HG02588 (cell line): ENCODE data around the gene PCDHGA2.
"Not testable (repeated sequence)": the region's sequence is repeated elsewhere in the genome, so short reads cannot be mapped to it uniquely, and the experiment has no call there.

Experiments
- ATAC-seq: cut with Tn5 transposase; IDR thresholded peaks from one replicate; pipeline ENCODE4 v1.9.1; 2021; ENCODE audit warnings: mild to moderate bottlenecking, moderate library complexity; ENCODE audit not compliant: unreplicated experiment

PCDHGA2 gene

DNA sequence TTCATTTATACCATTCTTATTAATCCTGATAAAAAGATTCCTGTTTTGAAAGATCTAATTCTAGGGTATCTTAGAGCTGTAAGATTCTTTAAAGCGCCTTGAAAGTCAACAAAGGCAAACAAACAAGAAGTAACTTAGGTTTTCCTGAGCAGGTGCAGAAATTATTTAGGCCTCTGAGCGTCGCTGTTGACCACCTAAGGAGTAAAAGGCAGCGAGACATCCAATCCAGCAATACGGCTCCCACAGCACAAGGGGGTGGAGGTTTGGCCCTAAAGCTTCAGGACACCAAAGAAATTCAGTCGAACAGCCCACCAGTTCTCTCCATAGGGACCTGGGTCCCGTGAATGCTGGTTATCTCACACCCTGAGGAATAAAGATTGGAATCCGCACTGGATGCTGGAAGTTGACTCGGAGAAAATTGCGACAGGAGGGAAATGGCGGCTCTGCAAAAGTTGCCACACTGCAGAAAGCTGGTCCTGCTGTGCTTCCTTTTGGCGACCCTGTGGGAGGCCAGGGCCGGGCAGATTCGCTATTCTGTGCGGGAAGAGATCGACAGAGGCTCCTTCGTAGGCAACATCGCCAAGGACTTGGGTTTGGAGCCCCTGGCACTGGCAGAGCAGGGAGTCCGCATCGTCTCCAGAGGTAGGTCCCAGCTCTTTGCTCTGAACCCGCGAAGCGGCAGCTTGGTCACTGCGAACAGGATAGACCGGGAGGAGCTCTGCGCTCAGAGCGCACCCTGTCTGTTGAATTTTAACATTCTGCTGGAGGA is at the start of gene PCDHGA2:
Gene PCDHGA2 (plus strand): TSS at position 223 of the 769 bp plus-strand sequence.
- no peak for ATAC-seq

DNA sequence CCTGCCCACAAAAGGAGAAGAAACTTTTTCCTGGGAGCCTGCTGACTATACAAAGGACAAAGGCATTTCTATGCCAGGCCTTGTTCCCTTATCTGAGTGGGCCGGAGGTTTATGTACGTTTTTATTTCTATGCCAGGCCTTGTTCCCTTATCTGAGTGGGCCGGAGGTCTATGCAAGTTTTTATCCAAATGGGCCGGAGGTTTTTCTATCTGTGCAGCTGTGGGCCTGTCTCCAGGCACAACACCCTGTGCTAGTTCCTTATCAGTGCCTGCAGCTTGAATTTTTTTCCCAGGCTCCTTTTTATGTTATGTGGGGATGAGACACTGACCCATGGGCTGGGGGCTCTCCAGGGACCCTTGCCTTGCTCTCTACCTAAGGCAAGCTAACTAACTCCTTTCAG is 40.2 kb upstream of the PCDHGA2 start:
- no peak for ATAC-seq

DNA sequence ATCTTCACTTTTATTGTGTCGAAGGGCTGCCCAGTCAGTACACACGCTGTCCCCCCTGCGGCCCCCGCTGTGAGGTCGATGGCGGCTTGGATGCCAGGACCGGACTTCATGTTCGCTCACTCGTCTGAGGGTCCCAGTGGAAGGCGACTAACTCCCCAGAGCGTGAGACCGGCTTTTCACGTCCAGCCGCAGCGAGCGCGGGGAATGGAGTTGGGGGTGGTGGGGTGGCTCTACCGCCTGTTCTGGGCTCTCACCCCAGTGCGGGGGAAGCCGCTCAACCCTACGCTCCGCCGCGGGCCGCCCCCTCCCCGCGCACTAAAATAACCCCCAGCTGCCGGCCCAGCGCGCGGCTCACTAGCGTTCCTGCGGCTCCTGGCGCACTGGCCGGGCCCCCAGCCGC is 34.8 kb upstream of the PCDHGA2 start, which contains the start of gene SLC25A2:
Gene SLC25A2 (minus strand): TSS at position 294 of the 400 bp plus-strand sequence. CDS start 184 bp downstream, at position 110.
- ATAC-seq: no peak

DNA sequence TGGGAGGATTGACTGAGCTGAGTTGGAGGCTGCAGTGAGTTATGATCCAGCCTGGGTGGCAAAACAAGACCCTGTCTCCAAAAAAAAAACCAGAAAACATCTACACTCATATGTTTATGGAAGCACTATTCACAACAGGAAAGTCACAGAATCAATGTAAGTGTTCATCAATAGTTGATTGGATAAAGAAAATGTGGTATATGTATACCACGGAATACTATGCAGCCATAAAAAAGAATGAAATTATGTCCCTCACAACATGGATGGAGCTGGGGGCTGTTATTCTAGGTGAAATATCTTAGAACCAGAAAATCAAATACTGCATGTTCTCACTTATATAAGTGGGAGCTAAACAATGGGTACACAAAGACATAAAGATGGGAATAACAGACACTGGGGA is 31.9 kb upstream of the PCDHGA2 start:
- no peak for ATAC-seq

GRCh38 chr5:141313711-141314110 is 24.8 kb upstream of the PCDHGA2 start:
- ATAC-seq: no peak

DNA sequence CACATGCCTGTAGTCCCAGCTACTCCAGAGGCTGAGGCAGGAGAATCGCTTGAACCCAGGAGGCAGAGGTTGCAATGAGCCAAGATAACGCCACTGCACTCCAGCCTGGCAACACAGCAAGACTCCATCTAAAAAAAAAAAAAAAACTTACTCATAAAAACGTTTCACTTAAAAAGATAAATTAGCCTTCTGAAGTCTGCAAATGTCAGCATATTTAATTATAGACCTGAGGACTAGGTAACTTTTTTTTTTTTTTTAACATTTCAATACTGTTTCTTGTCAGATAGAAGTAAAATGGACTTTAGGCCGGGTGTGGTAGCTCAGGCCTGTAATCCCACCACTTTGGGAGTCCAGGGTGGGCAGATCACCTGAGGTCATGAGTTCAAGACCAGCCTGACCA is 21.6 kb upstream of the PCDHGA2 start:
- not testable (repeated sequence) for ATAC-seq

- ATAC-seq: no peak
These were observed 19.4 kb upstream of the PCDHGA2 start for GRCh38 chr5:141319202-141319601.

DNA sequence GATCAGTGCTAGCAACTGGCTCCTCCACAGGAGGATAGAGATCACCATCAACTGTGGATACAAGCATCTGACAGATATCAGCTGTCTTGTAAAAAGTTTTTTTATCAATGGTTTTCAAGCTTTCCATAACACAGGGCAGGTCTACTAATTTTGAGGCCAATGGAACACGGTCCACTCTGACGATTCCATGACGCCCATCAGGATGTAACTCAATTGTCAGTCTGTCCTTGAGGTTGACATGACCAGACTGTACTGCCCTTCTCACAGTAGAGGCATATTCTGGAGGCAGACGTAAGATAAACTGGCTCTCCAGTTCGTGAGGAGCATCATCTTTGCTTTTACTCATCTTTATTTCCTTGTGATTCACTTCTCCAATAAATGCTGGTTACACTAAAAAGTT is 18.9 kb upstream of the PCDHGA2 start:
- ATAC-seq: no peak

GRCh38 chr5:141320225-141321169 is 18.1 kb upstream of the PCDHGA2 start, which contains the start of gene TAF7:
Gene TAF7, minus strand, starts transcription at chr5:141320784. Its CDS starts 740 bp downstream, at chr5:141320044.
- peak; percentile 96 for ATAC-seq

DNA sequence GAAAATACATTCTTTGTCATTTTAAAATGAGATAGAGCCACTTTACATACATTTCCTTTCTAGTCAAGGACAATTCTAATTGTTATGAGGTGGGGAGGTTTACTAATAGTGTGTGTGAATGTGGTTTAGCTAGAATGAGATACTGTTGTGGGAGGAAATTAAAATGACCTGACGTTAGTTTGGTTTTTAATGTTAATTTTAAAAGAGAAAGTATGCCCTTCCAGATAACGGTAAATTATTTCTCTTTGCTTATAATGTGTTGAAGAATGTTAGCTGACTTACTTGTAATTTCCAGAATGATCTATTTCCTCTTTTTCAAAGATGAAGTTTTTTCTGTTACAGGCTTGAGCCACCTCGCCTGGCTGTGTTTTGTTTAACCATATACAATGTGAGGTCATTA is 16.3 kb upstream of the PCDHGA2 start:
- ATAC-seq: no peak

DNA sequence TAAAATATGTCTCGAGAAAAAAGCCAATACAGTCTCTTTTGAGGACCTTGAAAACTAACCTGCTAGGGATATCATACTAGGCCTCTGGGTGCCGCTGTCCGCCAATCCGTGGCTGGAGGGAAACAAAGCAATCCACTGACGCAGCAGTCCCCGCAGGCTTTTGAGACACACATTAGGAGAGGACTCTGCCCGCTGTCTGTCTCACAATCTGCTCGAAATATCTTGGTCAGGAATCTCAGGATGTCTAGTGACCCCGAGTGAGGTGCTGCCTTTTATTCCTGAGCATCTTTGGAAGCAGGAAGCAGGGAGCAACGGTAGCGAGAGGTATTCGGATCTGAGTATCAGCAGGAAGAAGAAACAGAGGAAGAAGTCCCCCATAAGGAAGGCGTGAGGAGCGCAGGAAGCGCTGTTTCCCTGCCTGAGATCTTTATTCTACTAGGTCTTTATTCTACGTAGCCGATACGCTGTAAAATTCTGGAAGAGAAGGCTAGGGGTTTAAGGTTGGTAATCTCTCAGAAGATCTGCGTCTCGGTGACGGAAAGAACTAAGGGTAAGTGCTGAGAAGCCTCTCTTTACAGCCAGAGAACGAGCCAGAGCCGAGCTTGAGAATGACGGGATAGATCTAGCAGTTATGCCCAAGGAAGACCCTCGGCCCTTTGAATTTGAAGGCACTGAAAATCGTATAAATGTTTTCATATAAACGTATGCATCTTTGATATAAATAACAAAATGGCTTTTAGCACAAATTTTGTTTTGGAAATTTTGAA is 12.3 kb upstream of the PCDHGA2 start:
- peak; percentile 86 for ATAC-seq

GRCh38 chr5:141328231-141328630 is 10.3 kb upstream of the PCDHGA2 start:
- no peak for ATAC-seq

DNA sequence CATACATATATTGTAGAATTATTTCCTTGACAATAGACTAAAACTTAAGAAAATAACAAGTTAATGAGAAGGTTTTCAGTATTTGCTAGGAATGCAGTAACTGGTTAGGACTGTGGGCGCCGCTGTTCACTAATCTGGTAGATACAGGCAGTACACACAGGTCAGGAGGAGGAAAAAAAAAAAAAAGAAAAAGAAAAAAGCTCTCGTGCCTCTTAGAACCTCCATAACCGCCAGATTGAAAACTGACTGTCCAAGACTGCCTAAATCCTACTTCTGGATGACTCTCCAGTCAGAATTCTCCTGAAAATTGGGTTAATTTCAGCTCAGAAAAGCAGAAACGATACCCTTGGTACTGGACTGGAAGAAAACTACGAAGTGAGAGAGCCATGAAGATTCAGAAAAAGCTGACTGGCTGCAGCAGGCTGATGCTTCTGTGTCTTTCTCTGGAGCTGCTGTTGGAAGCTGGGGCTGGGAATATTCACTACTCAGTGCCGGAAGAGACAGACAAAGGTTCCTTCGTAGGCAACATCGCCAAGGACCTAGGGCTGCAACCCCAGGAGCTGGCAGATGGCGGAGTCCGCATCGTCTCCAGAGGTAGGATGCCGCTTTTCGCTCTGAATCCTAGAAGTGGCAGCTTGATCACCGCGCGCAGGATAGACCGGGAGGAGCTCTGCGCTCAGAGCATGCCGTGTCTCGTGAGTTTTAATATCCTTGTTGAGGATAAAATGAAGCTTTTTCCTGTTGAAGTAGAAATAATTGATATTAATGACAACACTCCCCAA is 8.1 kb upstream of the PCDHGA2 start, which contains the start of gene PCDHGA1:
Gene PCDHGA1 (plus strand): TSS at position 216 of the 782 bp plus-strand sequence.
- no peak for ATAC-seq

GRCh38 chr5:141332571-141332970 is 6.0 kb upstream of the PCDHGA2 start:
- ATAC-seq: not testable (repeated sequence)

DNA sequence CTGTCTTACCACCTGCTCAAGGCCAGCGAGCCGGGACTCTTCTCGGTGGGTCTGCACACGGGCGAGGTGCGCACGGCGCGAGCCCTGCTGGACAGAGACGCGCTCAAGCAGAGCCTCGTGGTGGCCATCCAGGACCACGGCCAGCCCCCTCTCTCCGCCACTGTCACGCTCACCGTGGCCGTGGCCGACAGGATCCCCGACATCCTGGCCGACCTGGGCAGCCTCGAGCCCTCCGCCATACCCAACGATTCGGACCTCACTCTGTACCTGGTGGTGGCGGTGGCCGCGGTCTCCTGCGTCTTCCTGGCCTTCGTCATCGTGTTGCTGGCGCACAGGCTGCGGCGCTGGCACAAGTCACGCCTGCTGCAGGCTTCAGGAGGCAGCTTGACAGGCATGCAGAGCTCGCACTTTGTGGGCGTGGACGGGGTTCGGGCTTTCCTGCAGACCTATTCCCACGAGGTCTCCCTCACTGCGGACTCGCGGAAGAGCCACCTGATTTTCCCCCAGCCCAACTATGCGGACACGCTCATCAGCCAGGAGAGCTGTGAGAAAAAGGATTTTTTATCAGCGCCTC is 2.3 kb downstream of the PCDHGA2 start:
- not testable (repeated sequence) for ATAC-seq

- no peak for ATAC-seq
These were observed 4.2 kb downstream of the PCDHGA2 start for GRCh38 chr5:141342773-141343172.

DNA sequence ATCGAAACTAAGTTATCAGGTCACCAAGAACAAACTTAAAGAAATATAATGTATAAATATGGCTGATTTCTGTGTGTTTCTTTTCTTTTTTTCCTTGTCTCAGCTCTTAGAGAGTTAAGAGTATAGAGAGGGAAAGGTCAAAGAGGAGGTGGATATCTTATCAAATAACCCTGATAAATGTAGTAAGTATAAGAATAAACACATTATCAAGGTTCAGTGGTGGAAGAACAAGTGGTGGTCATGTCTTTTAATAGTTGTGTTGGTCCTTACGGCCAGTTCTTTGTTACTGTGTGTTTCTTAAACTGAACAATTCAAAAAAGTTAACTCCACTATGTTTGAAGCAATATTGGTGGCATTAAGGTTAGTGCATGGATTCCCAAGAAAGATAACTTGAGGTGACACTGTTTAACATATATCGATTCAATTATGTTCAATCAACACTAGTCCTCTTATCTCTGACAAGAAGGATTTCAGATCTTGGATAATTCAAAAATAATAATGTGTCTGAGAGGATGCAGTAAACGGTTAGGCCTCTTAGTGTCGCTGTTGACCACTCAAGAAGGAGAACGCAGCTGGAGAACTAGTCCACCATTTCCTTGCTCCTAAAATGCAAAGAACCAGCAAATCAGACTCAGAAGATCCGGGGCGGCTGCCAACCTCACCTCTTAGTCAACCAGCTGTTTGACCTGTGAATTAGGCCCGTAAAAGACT is 4.8 kb downstream of the PCDHGA2 start, which contains the start of gene PCDHGA3:
Gene PCDHGA3 (plus strand): TSS at position 588 of the 711 bp plus-strand sequence. CDS start 205 bp downstream, outside the sequence.
- ATAC-seq: no peak

DNA sequence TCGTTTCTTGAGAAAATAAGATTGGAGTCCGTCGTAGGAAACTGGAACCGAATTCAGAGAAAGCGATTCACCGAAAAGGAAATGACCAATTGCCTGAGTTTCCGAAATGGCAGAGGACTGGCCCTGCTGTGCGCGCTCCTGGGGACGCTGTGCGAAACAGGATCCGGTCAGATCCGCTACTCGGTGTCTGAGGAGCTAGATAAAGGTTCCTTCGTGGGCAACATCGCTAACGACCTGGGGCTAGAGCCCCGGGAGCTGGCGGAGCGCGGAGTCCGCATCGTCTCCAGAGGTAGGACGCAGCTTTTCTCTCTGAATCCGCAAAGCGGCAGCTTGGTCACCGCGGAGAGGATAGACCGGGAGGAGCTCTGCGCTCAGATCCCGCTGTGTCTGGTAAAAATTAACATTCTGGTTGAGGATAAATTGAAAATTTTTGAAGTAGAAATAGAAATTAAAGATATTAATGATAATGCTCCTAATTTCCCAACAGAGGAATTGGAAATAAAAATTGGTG is 5.4 kb downstream of the PCDHGA2 start:
- no peak for ATAC-seq

DNA sequence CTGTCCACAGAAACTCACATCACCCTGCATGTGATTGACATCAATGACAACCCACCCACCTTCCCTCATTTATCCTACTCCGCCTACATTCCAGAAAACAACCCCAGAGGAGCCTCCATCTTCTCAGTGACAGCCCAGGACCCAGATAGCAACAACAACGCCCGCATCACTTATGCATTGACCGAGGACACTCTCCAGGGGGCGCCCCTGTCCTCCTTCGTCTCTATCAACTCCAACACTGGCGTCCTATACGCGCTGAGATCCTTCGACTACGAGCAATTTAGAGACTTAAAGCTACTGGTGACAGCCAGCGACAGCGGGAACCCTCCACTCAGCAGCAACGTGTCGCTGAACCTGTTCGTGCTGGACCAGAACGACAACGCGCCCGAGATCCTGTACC is 6.8 kb downstream of the PCDHGA2 start:
- no peak for ATAC-seq
